Suprapubic skin (tissue), 4 donors: Measurements from ENCODE around the gene TMEM86B.

Source experiments
- POLR2A ChIP-seq, 2 donors: fragments of 450-650 bp; IDR thresholded peaks; one replicate each; pipeline ENCODE4 v1.6.1; 2017; ENCODE audit warnings: antibody characterized with exemption in 2 of 2, mild to moderate bottlenecking in 2 of 2, moderate library complexity in 2 of 2
- POLR2AphosphoS5 ChIP-seq, 3 donors: sonication (generic); formaldehyde crosslinking; IDR thresholded peaks; one replicate each; pipeline ENCODE4 v1.6.1; 2017; ENCODE audit warnings: antibody characterized with exemption in 3 of 3
- TF ChIP-seq, protein P1 (sequence below), 2 donors: fragments of 200-600 bp in 1 of 2; fragments of 450-650 bp in 1 of 2; sonication (generic) in 1 of 2; IDR thresholded peaks; one replicate each; pipeline ENCODE4 v1.5.1; 2016 to 2019; ENCODE audit warnings: antibody characterized with exemption in 2 of 2, mild to moderate bottlenecking in 1 of 2, moderate library complexity in 1 of 2

DNA sequence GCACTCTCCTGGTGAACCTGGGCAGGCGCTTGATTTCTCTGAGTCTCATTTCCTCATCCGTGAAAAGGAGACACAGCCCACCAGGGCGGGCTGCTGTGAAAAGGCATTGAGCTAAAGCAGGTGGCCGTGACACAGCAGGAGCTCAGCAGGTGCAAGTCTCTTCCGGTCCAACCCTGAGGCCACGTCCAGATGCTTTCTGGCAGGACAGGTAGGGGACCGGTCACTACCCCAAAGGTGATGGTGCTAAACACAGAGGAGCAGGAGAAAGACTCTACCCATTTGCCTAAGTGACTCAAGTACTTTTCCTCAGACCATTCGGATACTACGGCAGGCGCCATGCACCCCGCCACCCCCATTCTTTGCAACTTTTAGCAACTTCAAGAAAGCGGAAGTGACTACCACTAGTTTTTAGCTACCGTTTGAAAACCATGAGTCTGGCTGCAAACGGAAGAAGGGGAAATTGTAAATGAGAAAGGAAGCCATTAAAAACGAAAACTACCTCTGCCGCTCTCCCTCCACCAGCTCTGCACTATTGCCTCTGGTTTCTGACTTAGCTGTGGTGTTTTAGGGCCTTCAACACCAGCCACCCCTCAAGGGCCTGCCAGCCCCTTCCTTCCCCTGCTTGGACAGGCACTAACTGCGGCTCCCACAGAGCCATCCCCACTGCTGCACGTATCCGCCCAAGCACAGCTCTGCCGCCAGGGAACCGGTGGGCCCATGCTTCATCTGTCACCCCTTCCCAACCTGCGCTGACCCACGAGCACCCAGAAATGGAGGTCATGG lies 25.5 kb upstream of the TMEM86B start:
- no peak for TF ChIP-seq POLR2AphosphoS5 (IDR thresholded peaks at IDR 0.05)
- TF ChIP-seq, protein P1, sequence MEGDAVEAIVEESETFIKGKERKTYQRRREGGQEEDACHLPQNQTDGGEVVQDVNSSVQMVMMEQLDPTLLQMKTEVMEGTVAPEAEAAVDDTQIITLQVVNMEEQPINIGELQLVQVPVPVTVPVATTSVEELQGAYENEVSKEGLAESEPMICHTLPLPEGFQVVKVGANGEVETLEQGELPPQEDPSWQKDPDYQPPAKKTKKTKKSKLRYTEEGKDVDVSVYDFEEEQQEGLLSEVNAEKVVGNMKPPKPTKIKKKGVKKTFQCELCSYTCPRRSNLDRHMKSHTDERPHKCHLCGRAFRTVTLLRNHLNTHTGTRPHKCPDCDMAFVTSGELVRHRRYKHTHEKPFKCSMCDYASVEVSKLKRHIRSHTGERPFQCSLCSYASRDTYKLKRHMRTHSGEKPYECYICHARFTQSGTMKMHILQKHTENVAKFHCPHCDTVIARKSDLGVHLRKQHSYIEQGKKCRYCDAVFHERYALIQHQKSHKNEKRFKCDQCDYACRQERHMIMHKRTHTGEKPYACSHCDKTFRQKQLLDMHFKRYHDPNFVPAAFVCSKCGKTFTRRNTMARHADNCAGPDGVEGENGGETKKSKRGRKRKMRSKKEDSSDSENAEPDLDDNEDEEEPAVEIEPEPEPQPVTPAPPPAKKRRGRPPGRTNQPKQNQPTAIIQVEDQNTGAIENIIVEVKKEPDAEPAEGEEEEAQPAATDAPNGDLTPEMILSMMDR (IDR thresholded peaks at IDR 0.05), result no peak
- TF ChIP-seq POLR2A (IDR thresholded peaks at IDR 0.05), result no peak
